ENCODE results near the gene KMT2E.
"Not testable (repeated sequence)": the region's sequence is repeated elsewhere in the genome, so short reads cannot be mapped to it uniquely, and the experiment has no call there.

The KMT2E gene

DNA sequence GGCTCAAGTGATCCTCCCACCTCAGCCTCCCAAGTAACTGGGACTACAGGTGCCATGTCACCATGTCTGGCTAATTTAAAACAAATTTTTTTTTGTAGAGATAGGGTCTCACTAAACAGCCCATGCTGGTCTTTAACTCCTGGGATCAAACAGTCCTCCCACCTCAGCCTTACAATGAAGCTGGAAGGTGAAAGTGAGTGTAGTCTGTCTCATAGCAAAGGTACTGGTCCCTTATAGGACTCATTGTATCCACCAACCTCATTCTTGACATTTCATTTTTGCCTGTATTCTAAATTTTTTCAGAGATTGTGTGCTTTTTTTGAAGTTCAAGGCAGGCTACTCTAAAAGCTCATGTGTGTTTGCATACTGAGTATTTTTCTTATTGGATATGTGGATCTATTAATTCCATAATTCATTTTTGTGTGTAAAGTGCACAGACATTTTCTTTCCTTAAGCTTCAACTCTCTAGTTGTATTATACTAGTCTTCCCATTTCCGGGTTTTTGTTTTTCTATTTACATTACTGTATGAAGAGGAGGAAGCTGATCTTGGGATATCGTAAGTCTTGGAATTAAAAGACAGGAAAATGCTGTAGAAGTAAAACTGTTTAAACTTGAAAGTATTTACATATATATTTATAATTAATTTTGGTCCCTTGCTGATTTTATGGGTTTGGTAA, 13.3 kb downstream of the KMT2E start:
- no peak for DNase-seq (ENCODE audit: low read depth)

DNA sequence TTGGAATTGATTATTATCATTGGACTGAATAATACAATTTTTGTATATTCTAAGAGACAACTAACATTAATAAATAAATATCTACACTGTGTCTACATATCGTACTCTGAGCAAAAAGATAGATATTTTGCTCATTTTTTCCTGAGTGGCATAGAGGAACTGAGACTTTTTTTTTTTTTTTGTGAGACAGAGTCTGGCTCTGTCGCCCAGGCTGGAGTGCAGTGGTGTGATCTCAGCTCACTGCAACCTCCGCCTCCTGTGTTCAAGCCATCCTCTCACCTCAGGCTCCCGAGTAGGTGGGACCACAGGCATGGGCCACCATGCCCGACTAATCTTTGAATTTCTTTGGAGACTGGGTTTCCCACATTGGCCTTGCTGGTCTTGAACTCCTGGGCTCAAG, 14.0 kb downstream of the KMT2E start:
- no peak for DNase-seq (ENCODE audit: low read depth)

- not testable (repeated sequence) for DNase-seq (ENCODE audit: low read depth)
These were observed 14.9 kb downstream of the KMT2E start for GRCh38 chr7:105028941-105029340.

DNA sequence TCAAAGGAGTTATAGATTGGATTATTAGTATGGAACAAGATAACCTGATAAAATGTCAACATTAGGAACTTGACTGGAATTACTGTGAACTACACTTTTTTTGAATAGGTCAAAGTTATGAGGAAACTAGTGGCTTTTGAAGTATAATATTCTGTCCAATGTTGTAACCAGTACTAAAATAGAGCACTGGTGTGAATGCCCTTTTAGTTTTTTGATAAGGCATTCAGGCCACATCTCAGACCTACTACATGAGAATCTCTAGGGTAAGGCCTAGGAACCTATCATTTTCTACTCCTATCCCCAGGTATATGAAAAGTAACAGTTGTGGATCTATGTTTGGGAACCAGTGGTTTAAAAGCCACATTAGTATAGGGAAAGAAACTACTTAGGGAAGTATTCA, 16.4 kb downstream of the KMT2E start:
- no peak for DNase-seq (ENCODE audit: low read depth)

- no peak for DNase-seq (ENCODE audit: low read depth)
These were observed 18.7 kb downstream of the KMT2E start for GRCh38 chr7:105032553-105033214.

DNA sequence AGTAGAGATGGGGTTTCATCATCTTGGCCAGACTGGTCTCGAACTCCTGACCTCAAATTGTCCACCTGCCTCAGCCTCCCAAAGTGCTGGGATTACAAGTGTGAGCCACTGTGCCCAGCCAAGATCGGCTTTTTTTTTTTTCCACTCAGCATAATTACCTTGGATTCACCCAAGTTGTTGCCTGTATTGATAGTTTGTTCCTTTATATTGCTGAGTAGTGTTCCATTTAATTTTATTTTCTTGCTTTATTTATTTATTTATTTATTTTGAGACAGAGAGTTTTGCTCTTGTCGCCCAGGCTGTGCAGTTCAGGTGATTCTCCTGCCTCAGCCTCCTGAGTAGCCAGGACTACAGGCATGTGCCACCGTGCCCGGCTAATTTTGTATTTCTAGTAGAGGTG, 21.3 kb downstream of the KMT2E start:
- DNase-seq (ENCODE audit: low read depth), result no peak

GRCh38 chr7:105036217-105037168, 22.5 kb downstream of the KMT2E start:
- no peak for DNase-seq (ENCODE audit: low read depth)

- DNase-seq (ENCODE audit: low read depth), result no peak
These were observed 23.3 kb downstream of the KMT2E start for GRCh38 chr7:105037319-105037718.

DNA sequence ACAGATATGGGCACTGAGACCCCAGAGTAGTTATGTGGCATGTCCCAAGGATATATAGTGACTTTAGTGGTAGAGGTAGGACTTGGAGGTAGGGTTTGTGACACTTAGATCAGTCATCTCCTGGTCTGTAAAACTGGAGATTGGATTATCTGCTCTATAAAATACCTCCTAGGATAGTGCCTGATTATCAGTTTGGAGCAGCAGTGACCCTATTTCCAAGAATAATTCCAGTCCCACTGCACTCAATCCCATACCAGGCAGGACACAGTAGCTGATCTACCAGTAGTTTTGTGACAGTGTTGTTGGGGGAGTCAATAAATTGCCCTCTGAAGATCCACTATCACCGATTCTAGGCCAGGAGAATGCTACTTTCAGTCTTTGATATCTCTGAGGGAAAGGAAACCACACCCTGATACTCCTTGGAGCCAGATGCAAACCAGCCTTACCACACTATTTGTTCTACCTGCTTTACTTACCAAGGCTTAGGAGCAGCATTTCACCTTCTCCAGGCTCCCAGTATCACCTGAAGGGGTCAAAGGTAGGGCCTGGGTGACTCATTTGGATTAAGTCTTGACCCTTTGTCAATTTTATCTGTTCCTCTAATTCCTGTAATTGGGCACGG, 30.6 kb downstream of the KMT2E start:
- no peak for DNase-seq (ENCODE audit: low read depth)

DNA sequence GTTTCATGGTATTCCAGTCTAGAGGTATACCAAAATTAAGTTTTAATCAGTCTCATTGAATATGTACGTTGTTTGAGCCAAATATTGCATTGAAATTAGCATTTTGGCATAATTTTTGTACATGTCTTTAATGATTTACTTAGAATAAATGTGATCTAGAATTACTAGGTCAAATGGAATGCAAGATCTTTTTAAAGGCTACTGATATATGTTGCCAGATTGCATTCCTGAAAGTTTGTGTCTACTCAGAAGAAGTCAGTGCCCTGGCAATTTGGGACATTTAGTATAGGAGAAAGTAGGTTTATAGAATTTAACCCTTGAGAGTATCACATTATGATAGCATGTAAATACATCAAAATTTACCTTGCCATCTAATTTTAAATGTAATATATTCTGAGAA, 32.4 kb downstream of the KMT2E start:
- DNase-seq (ENCODE audit: low read depth), result peak; percentile 67

DNA sequence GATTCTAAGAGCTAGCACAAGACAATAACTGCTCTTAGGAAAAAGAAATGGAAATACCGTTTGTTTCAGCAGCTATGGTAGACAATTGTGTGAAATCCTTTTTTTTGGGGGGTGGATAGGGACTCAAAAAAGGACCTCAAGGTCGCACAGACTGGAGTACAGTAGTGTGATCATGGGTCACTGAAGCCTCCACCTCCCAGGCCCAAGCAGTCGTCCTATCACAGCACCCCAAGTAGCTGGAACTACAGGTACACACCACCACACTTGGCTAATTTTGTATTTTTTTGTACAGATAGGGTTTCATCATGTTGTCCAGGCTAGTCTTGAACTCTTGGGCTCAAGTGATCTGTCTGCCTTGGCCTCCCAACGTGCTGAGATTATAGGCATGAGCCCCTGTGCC, 33.9 kb downstream of the KMT2E start:
- DNase-seq (ENCODE audit: low read depth), result no peak

- DNase-seq (ENCODE audit: low read depth), result no peak
These were observed 36.5 kb downstream of the KMT2E start for GRCh38 chr7:105050493-105050892.

- not testable (repeated sequence) for DNase-seq (ENCODE audit: low read depth)
These were observed 36.9 kb downstream of the KMT2E start for GRCh38 chr7:105050899-105051298.

- DNase-seq (ENCODE audit: low read depth), result no peak
These were observed 41.1 kb downstream of the KMT2E start for GRCh38 chr7:105055084-105055483.

DNA sequence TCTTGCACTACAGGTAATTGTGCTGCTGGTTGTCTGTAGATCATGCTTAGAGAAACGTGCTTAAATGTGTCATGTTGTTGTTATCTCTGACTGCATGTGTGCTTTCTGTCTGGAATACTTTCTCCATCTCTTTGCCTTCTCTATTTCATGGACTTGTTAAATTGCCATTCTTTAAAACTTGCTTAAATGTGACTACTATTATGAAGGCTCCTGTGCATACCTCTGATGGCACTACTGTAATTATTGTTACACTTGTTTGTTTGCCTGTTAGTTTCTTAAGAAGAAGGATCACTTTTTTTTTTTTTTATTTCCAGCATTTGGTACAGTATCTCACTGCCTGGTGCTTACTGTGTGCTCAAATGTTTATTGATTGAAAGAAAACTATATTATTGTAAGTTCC, 41.6 kb downstream of the KMT2E start:
- DNase-seq (ENCODE audit: low read depth), result no peak

GRCh38 chr7:105057472-105057871, 43.5 kb downstream of the KMT2E start:
- no peak for DNase-seq (ENCODE audit: low read depth)

GRCh38 chr7:105060437-105060836, 46.4 kb downstream of the KMT2E start:
- no peak for DNase-seq (ENCODE audit: low read depth)

GRCh38 chr7:105060923-105061322, 46.9 kb downstream of the KMT2E start:
- no peak for DNase-seq (ENCODE audit: low read depth)

- no peak for DNase-seq (ENCODE audit: low read depth)
These were observed 51.1 kb downstream of the KMT2E start for GRCh38 chr7:105065104-105065503.

DNA sequence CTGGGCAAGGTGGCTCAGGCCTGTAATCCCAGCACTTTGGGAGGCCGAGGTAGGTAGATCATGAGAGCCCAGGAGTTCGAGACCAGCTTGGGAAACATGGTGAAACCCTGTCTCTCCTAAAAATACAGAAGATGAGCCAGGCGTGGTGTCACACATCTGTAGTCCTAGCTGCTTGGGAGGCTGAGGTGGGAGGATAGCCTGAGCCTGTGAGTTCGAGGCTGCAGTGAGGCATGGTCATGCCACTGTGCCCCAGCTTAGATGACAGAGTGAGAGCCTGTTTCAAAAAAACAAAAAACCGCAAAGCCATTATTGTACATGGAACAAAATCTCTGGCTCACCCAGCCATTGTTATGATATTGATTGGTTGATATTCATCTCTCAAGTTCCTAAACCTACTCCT, 53.7 kb downstream of the KMT2E start:
- DNase-seq (ENCODE audit: low read depth), result no peak

DNA sequence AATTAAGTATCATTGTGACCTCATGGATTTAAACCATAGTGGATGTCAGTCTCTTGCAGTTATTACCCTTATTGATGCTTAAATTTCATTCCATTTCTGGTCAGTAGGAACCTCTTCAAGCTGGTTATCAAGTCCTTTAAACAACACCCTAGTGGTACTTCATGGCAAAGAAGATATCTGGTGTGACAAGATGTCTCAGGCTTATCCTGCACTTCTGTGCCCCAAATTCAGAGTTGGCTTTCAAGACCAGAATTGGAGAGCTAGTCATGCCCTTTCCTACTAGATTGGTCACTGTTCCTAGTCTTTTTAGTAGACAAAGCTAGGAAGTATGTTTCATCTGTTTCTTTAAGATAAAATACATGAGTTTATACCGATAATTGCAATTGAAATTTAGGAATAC, 54.9 kb downstream of the KMT2E start:
- DNase-seq (ENCODE audit: low read depth), result no peak

GRCh38 chr7:105073143-105073542, 59.1 kb downstream of the KMT2E start:
- no peak for DNase-seq (ENCODE audit: low read depth)
